ENCODE data around the gene OGDH.

GRCh38 chr7:44735403-44736165 lies 129.2 kb downstream of the OGDH start:
- TF ChIP-seq CTCF (IDR thresholded peaks at IDR 0.05) (no peak), POLR2A (IDR thresholded peaks at IDR 0.05) (no peak)

All from Peyer's patch (tissue), 4 donors.